HG03139 (cell line): ENCODE data around the gene ZNF414.

Experiments used
- ATAC-seq: cut with Tn5 transposase; IDR thresholded peaks from one replicate; pipeline ENCODE4 v1.9.1; 2021; ENCODE audit not compliant: unreplicated experiment

ZNF414 gene

GRCh38 chr19:8468761-8469373, 45.1 kb downstream of the ZNF414 start:
- no peak for ATAC-seq

DNA sequence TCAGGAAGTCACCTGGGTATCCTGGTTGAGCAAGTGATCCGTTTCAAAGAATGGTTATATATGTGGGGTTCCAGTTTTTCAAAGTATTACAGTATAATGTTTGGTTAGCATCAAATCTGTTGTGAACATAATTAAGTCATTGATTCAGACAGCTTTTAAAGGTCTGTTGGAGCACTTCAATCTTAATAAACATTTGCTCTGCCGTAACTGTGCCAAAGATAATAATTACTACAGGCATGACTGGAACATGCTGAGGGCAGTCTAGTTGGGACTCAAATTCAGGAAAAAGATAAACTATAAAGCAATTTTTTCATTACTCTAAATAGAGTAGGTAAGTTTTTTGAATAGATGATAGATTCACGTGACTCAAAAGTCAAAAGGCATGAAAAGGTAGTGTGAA, 45.8 kb downstream of the ZNF414 start:
- ATAC-seq, result no peak

GRCh38 chr19:8466018-8466417, 47.9 kb downstream of the ZNF414 start:
- ATAC-seq, result no peak

DNA sequence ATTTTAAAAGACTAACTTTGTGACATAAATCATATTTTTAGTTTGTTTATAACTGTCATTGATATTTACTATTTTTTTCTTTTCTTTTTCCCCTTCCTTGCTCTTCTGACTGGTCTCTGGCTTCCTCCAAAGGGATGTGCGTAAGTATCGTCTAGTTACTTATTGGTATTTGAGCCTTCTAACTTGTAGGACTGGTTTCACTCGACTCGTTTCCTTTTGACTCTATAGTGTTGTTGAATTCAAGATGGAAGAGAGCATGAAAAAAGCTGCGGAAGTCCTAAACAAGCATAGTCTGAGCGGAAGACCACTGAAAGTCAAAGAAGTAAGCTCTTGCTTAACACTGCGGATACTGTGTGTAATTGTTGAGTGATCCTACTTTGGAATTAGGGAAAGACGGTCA, 50.6 kb downstream of the ZNF414 start:
- no peak for ATAC-seq

DNA sequence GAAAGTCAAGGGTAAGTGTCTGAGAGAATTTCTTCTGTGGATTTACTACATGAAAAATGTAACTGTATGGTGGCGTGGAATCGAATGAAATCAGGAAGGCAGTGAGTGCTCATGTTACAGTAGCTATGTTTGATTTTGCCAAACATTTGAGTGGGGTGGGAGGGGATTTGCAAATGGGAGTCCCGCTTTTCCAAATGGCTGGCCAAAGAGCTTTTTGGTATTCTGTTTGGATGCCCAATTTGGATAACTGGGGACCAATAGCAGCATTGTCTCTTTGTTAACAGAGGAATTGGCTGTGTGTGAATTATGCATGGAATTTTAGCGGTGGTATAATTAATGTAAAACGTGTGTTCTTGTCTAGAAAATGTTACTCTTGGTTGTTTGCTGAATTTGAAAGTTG, 51.4 kb downstream of the ZNF414 start:
- no peak for ATAC-seq

DNA sequence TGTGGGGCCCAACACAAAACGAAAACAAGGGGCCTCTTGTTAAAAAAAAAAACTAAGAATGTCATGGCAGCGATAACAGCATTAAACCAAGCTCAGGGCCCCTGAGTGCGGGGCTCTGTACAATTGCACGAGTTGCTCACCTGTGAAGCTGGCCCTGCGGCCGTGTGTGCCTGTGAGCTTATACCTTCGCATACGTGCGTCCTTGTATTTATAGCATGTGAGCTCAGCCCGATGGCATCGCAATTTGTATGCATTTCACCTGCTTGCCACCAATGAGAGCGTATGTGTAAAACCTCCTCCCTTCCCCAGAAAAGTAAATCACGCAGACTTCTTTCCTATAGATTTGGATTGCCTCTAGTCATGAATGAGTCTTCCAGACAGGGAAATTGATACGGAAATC, 52.1 kb downstream of the ZNF414 start:
- no peak for ATAC-seq

GRCh38 chr19:8461376-8461775, 52.6 kb downstream of the ZNF414 start:
- no peak for ATAC-seq

GRCh38 chr19:8460516-8461298, 53.3 kb downstream of the ZNF414 start:
- ATAC-seq, result no peak
